GM19328 (cell line): ENCODE measurements around the gene QSOX2.

Experiments
- ATAC-seq: cut with Tn5 transposase; IDR thresholded peaks from one replicate; pipeline ENCODE4 v1.9.1; 2021; ENCODE audit warnings: mild to moderate bottlenecking, moderate library complexity; ENCODE audit not compliant: unreplicated experiment

The QSOX2 gene

GRCh38 chr9:136206602-136207275 is 38.9 kb downstream of the QSOX2 start:
- no peak for ATAC-seq

- no peak for ATAC-seq
Observed at GRCh38 chr9:136205707-136205992, 40.0 kb downstream of the QSOX2 start.

- no peak for ATAC-seq
Observed at GRCh38 chr9:136204838-136205706, 40.5 kb downstream of the QSOX2 start, which contains the start of gene LHX3. TSS of gene LHX3 (minus strand) at chr9:136205128. CDS start at chr9:136205012, 116 bp downstream.

GRCh38 chr9:136204145-136204805 is 41.3 kb downstream of the QSOX2 start:
- no peak for ATAC-seq

GRCh38 chr9:136203408-136204144 is 42.0 kb downstream of the QSOX2 start:
- ATAC-seq, result no peak

GRCh38 chr9:136202454-136203407 is 42.9 kb downstream of the QSOX2 start:
- no peak for ATAC-seq

GRCh38 chr9:136201609-136202453 is 43.8 kb downstream of the QSOX2 start:
- no peak for ATAC-seq

- ATAC-seq, result no peak
Observed at GRCh38 chr9:136201174-136201573, 44.4 kb downstream of the QSOX2 start.

GRCh38 chr9:136200424-136200823 is 45.2 kb downstream of the QSOX2 start:
- no peak for ATAC-seq

- ATAC-seq, result no peak
Observed at GRCh38 chr9:136199391-136200288, 46.0 kb downstream of the QSOX2 start.

- ATAC-seq, result no peak
Observed at GRCh38 chr9:136198605-136199083, 47.0 kb downstream of the QSOX2 start.

GRCh38 chr9:136197930-136198604 is 47.5 kb downstream of the QSOX2 start:
- ATAC-seq, result no peak

- no peak for ATAC-seq
Observed at GRCh38 chr9:136197084-136197875, 48.3 kb downstream of the QSOX2 start.

- ATAC-seq, result no peak
Observed at GRCh38 chr9:136196404-136197083, 49.1 kb downstream of the QSOX2 start.

- no peak for ATAC-seq
Observed at GRCh38 chr9:136194540-136194939, 51.1 kb downstream of the QSOX2 start.

GRCh38 chr9:136193891-136194279 is 51.7 kb downstream of the QSOX2 start:
- ATAC-seq, result no peak
